ENCODE measurements around the gene KCNV2.

Gene KCNV2

GRCh38 chr9:2722715-2723114 lies 5.4 kb downstream of the KCNV2 start:
- DNase-seq, result no peak

DNA sequence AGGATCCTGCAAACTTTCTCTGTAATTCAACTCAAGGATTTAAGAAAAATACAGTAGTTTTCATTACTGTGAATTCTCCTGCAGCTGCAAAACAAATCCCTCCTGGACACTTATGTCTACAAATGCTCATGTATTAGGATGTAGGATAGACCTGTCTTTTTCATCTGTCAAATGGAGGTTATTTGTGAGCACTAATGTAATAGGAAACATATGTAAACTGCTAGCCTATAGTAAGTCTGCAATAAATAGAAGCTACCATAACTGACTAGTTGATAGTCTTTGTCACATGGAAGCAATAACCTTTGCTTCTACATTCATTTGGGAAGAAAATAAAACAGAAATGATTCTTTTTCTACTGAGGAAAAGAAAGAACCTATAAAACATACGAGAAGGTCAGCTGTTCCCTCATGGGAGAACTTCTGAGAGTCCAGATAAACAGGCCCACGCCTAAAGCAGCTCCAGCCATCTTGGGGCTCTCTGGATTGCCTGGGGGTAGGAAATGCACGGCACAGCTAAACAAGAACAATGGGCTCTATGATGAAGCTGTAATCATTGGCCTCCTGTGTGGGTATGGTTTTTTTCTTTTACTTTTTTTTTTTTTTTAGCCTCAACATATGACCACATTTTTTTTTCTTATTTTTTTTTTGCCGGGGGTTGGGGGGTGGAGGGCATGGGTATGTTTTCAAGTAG lies 6.2 kb downstream of the KCNV2 start:
- DNase-seq, result no peak

DNA sequence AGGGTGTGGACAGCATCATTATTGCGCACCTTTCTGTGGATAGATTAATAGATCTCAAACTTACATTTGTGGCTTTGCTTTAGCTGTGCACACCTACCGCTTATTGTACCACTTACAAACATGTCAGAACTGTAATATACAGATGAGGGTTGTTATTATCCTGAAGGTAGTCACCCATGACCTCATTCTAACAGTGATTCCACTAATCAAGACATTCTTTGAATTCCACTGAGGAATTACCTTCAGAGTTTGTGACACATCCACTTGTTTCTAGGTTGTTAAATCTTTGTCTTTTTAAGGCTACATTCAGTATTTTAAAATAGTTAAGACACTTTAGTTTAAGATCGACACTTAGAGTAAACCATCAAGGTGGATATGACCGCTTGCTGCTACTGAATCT lies 7.8 kb downstream of the KCNV2 start:
- DNase-seq, result no peak

- DNase-seq, result no peak
These were observed 8.8 kb downstream of the KCNV2 start for GRCh38 chr9:2725898-2726649.

- DNase-seq, result no peak
These were observed 9.5 kb downstream of the KCNV2 start for GRCh38 chr9:2726650-2727340.

GRCh38 chr9:2727374-2727773 lies 10.1 kb downstream of the KCNV2 start:
- DNase-seq, result no peak

GRCh38 chr9:2727966-2728613 lies 10.8 kb downstream of the KCNV2 start:
- peak; percentile 68 for DNase-seq

DNA sequence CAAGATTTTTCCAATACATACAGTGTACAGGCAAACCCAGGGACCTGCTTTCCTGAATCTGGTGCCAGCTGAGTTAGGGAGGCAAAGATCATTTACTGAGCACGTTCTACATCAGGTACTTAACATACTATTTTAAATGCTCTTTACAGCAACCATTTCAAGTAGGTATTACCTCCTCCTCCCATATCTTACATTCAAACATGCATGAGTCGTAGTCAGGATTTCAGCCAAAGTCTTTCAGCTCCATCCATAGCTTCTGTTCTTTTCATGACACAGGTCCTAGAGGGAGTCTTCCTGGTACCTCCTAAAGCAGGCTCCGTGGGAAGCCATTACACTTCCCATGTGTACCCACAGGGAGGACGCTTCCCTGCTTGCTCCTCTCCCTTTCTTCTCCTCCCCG lies 11.7 kb downstream of the KCNV2 start:
- no peak for DNase-seq

DNA sequence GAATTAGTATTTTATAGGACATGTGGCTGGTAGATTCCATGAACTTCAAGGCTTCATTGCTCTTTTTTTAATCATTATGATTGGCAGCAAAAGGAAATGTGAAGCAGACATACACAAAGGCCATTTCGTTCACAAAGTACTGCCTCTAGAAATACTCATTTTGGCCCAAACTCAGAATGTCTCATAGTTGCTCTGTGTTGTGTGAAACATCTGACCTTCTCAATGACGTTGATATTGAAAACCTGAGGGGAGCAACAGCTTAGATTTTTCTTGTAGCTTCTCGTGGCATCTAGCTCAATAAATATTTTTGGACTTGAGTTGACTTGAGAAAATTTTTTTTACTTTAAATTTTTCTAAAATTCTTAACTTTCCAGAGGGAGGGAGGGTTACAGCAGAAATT lies 12.4 kb downstream of the KCNV2 start:
- no peak for DNase-seq

- no peak for DNase-seq
These were observed 13.7 kb downstream of the KCNV2 start for GRCh38 chr9:2730971-2731370.

DNA sequence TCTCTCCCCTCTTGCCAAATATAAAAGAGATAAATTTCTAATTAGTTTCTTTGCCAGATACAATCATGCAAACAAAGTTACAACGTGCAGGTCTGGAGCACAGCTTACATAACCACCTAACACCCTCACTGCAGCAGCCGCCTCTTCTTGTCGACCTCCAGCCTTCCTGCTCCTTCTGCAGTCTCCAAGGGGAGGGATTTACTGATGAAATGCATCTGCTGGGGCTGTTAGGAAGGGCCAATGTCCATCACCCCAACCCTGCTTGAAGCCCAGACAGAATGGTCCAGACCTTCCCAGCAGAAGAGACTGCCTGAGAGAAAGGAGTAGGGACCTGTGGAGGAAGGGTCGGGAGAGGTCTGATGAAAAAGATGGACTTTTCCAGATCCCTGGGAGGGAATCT lies 15.2 kb downstream of the KCNV2 start:
- no peak for DNase-seq

DNA sequence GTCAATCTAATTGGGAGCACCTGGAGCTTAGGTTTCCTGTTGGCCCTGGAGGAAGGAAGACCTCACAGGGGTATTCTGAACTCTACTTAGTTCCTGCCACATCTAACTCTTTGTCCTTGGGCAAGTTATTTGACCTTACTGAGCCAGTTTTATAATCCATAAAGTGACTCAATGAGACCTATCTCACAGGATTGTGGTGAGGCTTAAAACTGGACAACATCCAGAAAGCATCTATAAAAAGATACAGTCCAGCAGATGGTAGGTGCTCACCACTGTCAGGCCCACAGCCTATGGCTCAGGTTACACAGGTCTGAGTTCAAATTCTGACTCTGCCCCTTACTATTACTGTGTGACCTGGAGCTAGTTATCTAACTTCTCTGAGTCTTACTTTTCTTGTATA lies 23.3 kb downstream of the KCNV2 start:
- DNase-seq, result no peak

GRCh38 chr9:2741441-2742158 lies 24.3 kb downstream of the KCNV2 start:
- no peak for DNase-seq

GRCh38 chr9:2742214-2742613 lies 24.9 kb downstream of the KCNV2 start:
- no peak for DNase-seq

- no peak for DNase-seq
These were observed 26.7 kb downstream of the KCNV2 start for GRCh38 chr9:2743937-2744529.

- no peak for DNase-seq
These were observed 28.5 kb downstream of the KCNV2 start for GRCh38 chr9:2745560-2746380.

DNA sequence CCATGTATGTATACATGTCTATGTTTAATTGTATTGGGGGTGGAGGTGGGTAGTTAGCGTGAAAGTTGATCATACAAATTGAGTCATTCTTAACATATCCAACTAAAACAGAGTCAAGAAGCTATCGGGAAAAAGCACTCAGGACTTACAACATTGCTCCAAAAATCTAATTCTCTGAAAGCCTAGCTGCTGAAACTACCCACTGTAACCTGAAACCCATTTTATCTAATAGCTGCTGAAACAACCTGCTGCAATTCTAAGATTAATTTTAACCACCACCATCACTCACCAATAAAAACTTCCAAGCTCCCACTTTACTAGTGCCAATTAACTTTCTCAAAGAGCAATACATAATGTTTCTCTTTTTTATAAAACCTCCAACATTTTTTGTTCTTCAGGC lies 32.2 kb downstream of the KCNV2 start:
- DNase-seq, result no peak

GRCh38 chr9:2755285-2755684 lies 38.0 kb downstream of the KCNV2 start:
- no peak for DNase-seq

DNA sequence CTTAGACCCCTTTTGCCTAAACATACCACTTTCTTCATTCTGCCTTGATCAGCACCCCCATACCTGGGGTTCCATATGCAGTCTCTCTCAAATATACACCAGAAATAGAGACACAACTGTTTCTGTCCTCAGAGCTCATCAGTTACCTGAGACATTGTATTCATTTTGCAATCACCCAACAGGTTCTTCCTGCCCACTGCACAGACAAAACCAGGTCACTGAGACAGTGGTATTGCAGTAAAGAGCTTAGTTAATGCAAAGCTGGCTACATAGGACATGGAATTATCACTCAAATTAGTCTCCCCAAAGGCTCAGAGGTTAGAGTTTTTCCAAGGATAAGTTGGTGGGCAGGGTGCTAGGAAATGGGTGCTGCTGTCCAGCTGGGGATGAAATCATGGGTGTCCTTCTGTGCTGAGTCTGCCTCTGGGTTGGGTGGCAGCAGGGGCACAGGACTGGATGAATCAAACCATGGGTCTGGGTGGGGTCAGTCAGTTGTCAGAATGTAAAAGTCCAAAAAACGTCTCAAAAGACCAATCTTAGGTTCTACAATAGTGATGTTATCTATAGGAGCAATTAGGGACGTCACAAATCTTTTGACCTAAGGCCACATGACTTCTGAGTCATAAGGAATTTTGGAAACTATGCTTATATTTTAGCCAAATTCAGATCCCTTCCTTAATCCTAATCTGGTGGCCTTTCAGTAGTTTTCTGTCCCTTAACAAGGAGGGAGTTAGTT lies 41.0 kb downstream of the KCNV2 start:
- DNase-seq, result no peak

DNA sequence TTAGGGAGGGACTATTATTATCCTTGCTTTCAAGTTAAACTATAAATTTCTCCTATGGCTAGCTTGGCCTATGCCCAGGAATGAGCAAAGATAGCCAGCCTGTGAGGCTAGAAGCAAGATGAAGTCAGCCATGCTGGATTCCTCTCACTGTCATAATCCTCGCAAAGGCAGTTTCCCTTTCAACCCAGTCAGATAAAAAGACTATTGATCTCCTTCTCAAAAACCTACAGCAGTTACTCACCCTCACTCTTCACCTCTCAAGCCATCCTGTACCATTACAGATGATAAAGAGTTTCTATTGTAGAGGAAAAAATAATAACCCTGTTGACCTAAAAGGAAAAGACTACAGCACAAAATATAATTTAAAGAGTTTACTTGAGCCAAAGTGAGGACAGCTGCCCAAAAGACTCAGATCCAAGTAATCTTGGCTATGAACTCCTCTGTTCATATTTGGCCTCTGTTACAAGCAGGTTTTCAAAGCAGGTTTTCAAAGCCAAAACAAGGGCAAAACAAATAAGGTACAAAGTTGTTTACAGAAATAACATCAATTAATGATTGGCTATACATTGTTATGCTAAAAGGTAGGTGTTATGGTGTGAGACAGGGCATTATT lies 41.7 kb downstream of the KCNV2 start:
- DNase-seq, result no peak

All from NCI-H1436 treated with DMSO at 0.1 percent for 48 hours (cell line).